ENCODE results near the gene FBXL19. TPM values are rescaled to one million over a fixed set of nuclear protein-coding genes. Genes with fewer than 3 reads are reported as not detected.

FBXL19 gene
- total and polyA plus RNA-seq, 2 of the 13 experiments (the other 11 are each of a cell fraction or from before 2014, with no cell fraction given), result 6.0 to 13.7 TPM

GRCh38 chr16:30893744-30894539 is 29.4 kb upstream of the FBXL19 start, which contains the start of gene BCL7C (continued):
- peak; percentile 81 for TF ChIP-seq ESRRA (CRISPR knock-in tag; IDR thresholded peaks at IDR 0.05; ENCODE audit: low read depth)
- peak; percentile 66 for TF ChIP-seq ZNF740 (CRISPR knock-in tag; IDR thresholded peaks at IDR 0.05)
- TF ChIP-seq STAT5B (CRISPR knock-in tag; IDR thresholded peaks at IDR 0.05), result peak; percentile 96; the same call in 1 of the 2 replicates
- no peak for TF ChIP-seq ZBTB40 (IDR thresholded peaks at IDR 0.05)
- TF ChIP-seq ZBTB40 (CRISPR knock-in tag; IDR thresholded peaks at IDR 0.05), result peak; percentile 86; the same call in 1 of the 2 replicates
- TF ChIP-seq ZNF281 (CRISPR knock-in tag; IDR thresholded peaks at IDR 0.05; ENCODE audit: borderline replicate concordance), result peak; percentile 78
- peak; percentile 93 for TF ChIP-seq REL (CRISPR knock-in tag; conservative IDR thresholded peaks at IDR 0.05)
- no peak for TF ChIP-seq ZNF18 (CRISPR knock-in tag; IDR thresholded peaks at IDR 0.05; ENCODE audit: insufficient replicate concordance)
- no peak for TF ChIP-seq ZNF746 (CRISPR knock-in tag; IDR thresholded peaks at IDR 0.05)
- TF ChIP-seq ZNF607 (CRISPR knock-in tag; IDR thresholded peaks at IDR 0.05; ENCODE audit: borderline replicate concordance), result 0 out of 2 replicates have a peak, but pooled peaks have one; percentile 70
- TF ChIP-seq ZNF292 (CRISPR knock-in tag; IDR thresholded peaks at IDR 0.05; ENCODE audit: borderline replicate concordance, low read depth), result 0 out of 2 replicates have a peak, but pooled peaks have one; percentile 54
- TF ChIP-seq ZSCAN30 (CRISPR knock-in tag; IDR thresholded peaks at IDR 0.05), result no peak
- no peak for TF ChIP-seq CHD4 (IDR thresholded peaks at IDR 0.05; ENCODE audit: borderline replicate concordance, low read length)
- no peak for TF ChIP-seq ZFP36L2 (CRISPR knock-in tag; IDR thresholded peaks at IDR 0.05)

Measured in HepG2 (cell line).